GM10266 (cell line): ENCODE data around the gene AKNAD1.
A peak's percentile ranks its signal among the peaks of the same experiment; 100 is the strongest.

Experiments used
- DNase-seq: peaks from one replicate; pipeline ENCODE4 v3.0.0; 2012; ENCODE audit errors: extremely low spot score
- TF ChIP-seq, protein P1 (sequence below): IDR thresholded peaks from 2 replicates; pipeline ENCODE4 v1.5.1; 2012; ENCODE audit warnings: mild to moderate bottlenecking, low read depth; ENCODE audit not compliant: control insufficient read depth, insufficient read depth; ENCODE audit errors: missing control alignments

AKNAD1 gene, protein sequence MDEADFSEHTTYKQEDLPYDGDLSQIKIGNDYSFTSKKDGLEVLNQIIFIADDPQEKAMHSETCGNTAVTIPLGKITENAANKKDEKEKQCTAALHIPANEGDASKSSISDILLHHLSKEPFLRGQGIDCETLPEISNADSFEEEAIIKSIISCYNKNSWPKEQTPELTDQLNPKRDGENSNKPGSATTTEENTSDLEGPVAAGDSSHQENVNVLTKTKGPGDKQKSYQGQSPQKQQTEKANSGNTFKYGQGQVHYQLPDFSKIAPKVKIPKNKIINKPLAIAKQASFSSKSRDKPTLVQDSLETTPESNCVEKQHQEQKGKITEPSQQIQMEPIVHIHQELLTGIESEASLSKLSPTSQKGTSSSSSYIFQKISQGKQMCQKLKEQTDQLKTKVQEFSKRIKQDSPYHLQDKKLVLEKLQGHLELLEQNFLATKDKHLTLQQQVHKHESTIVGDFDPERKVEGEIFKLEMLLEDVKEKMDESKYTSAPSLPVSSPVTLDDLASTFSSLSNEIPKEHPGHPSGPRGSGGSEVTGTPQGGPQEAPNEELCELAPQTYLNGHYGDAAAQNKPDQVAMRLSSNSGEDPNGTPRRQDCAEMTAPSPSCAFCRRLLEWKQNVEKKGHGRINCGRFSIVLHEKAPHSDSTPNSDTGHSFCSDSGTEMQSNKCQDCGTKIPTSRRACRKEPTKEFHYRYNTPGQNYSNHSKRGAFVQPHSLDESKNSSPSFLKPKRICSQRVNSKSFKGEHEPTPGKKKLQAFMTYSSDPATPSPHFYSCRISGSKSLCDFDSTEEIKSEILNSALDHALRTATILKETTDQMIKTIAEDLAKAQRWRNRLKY

DNA sequence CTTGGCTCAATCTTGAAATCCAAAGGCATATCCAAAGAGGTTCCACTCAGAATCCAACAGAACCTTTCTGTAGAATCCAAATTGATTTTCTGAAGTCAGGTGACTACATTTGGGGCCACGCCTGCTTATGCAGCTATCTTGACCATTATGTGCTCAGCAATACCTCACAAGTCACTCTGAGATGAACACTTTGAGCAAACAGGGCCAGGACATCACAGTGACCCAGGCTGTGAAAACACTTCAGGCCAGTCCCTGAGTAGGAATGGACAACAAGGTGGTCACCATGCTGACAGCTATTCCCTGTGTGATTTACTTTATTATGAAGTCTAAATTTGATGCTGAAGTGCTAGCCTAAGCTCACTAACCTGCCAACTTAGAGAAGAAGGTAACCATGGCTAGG lies at the start of gene AKNAD1:
Gene AKNAD1, minus strand, starts transcription at position 101 of the 400 bp plus-strand sequence. CDS start 4,430 bp downstream, outside the sequence.
- DNase-seq, result no peak
- TF ChIP-seq, protein P1, sequence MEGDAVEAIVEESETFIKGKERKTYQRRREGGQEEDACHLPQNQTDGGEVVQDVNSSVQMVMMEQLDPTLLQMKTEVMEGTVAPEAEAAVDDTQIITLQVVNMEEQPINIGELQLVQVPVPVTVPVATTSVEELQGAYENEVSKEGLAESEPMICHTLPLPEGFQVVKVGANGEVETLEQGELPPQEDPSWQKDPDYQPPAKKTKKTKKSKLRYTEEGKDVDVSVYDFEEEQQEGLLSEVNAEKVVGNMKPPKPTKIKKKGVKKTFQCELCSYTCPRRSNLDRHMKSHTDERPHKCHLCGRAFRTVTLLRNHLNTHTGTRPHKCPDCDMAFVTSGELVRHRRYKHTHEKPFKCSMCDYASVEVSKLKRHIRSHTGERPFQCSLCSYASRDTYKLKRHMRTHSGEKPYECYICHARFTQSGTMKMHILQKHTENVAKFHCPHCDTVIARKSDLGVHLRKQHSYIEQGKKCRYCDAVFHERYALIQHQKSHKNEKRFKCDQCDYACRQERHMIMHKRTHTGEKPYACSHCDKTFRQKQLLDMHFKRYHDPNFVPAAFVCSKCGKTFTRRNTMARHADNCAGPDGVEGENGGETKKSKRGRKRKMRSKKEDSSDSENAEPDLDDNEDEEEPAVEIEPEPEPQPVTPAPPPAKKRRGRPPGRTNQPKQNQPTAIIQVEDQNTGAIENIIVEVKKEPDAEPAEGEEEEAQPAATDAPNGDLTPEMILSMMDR, result no peak

DNA sequence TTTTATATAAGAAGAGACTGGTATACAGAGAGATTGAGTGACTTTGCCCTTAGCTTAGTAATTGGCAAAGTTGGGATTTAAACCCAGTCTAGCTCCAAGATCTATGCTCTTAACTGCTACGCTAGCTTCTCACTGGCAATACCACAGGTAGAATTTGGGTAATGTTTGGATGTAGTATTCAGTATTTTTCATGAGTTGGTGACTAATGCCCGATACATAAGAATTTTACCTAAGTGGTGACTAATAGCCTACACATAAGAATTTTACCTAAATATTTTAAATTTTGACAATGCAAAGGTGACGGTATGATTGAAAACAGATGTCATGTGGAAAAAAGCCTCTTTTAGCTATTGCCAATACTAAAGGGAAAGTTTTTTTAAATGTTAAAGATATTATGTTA lies 44.2 kb upstream of the AKNAD1 start:
- DNase-seq, result no peak
- TF ChIP-seq, protein P1, result no peak

DNA sequence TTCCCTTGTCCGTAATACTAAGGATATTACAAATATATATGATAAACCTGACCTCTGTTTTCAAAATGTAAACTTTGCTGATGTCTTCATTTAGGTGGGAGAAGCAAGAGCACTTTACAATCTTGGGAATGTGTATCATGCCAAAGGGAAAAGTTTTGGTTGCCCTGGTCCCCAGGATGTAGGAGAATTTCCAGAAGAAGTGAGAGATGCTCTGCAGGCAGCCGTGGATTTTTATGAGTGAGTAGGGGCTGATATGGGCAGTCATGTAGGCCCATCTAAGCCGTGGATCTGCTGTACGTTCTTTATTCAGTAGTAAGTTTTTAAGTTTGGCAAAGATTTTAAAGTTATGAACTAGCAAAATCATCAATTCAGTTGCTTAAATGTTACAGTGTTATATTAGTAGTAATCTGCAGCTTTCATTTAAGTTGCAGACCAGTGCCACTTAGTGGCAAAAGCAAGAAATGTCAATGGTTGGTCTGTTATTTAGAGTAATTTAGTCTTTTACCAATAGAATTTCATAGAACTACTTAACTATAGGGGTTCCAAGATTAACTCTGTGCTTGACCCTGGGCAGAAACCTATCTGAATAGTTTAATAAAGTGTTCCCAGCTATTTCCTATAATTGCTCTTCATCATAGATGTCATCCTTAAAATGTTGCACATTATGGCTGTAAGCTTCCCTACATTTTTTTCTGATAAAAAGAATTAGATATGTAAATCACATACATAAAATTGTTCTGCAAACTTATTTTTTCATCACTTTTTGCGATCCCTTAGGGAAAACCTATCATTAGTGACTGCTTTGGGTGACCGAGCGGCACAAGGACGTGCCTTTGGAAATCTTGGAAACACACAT lies 41.2 kb upstream of the AKNAD1 start:
- TF ChIP-seq, protein P1, result peak; percentile 75

DNA sequence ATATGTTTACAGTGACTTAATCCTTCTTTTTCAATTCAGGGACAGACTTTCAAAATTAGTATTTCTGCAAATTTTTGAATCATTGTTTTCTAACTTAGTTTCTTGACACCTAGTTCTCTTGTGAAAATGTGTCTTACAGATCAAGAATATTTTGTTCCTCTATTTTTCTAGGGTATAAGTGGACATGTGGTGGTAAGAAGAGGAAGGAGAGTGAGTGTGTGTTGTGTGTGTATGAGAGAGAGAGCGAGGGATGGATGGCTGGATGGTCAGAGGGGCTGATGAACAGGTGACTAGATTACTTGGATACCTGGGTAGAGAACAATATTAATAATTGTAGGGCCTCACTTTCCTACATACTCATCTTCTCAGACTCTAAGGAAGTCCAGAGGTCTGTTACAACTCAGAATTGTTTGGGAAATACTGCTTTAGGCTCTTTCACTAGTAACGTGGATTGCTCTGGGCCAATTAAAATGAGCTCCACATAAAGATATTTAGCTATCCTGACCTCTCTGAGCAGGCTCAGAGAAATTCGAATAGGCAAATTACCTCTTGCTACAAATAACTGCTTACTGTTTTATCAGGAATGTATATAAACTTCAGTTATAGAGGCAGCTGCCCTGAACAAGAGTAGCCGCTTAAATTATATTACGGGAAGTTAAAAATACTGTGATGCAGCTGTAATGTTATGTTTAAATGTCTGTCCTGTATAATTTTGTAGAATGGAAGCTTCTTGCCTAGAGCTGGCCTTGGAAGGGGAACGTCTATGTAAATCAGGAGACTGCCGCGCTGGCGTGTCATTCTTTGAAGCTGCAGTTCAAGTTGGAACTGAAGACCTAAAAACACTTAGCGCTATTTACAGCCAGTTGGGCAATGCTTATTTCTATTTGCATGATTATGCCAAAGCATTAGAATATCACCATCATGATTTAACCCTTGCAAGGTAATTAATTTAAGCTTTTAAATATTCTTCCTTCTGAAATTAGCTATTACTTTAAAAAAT lies 39.6 kb upstream of the AKNAD1 start:
- TF ChIP-seq, protein P1, result no peak
- DNase-seq, result no peak

More for the DNA sequence above, 41.2 kb upstream of the AKNAD1 start:
- DNase-seq, result peak; percentile 42

DNA sequence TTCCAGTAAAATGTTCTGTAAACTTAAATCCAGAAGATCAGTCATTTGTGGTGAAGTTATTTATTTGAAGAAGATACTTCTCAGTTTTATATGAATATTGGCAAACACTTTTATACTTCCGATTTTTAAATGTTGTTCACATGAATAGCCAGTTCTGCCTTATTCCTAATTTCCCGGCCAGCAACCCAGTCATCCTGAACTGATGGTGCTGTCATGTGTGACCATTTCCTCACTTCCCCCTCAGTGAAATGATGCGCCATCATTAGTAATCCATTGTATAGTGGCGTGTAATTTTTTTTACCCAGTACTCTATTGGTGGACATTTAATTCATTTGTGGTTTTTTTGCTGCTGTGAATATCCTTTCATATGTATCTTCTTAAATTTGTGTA lies 36.2 kb upstream of the AKNAD1 start:
- TF ChIP-seq, protein P1, result no peak
- no peak for DNase-seq

DNA sequence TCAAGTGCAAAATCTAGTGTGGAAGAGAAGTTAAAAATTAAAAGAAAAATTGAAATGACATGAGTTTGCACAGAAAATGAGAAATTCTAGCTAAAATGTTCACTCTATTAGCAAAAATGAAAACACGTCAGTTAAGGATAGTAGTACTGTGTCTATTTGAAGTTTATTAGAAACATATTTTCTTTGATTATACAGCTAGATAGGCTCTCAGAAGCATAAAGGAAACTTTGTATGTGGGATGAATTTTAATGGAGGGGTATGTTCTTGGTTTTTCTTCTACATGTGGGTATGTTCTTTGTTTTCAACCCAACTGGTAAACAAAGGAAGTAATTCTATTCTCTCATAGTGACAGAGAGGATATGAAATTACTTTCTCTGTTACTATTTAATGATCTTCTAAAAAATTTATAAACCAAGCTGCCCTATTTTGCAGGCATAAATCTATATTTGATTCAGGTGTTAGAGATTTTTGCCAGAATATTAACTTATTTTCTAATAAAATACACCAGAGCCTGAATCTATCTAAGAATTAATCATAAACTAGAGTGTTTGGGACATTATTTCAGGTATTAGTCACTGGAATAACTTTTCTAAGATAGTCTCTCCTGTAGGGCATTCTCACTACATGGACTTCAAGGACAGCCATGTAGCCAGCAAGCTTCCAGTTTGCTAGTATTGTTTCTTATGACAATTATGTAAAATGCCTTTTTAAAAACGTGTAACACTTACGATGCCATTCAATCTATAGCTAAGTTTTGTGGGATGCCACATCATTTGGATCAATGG lies 35.7 kb upstream of the AKNAD1 start:
- TF ChIP-seq, protein P1, result no peak
- no peak for DNase-seq
